ENCODE data around the gene HIP1R. TPM values are rescaled to one million over a fixed set of nuclear protein-coding genes. Genes with fewer than 3 reads are reported as not detected.

The HIP1R gene
- total and polyA plus RNA-seq, 2 experiments from 2014 or later, result 8.0 to 22.1 TPM

- Histone ChIP-seq H3K27me3 (ENCODE audit: insufficient read depth) (no peaks in the 10 kb centered on the region), H3K9me2 (ENCODE audit: insufficient read depth) (no peaks in the 10 kb centered on the region), H2AFZ (no peak overlapping the region), H3K4me1 (ENCODE audit: insufficient read depth) (no peaks in the 10 kb centered on the region), H3K27ac (ENCODE audit: low read depth) (no peak overlapping the region), H3K4me3 (no peak overlapping the region), H4K20me1 (replicated peaks; ENCODE audit: insufficient read depth) (peaks cover 6% of the 10 kb centered on the region; the same call in 1 of the 2 replicates), H3K79me2 (replicated peaks; ENCODE audit: insufficient read depth) (no peaks in the 10 kb centered on the region), H3K4me2 (no peak overlapping the region), H3K36me3 (ENCODE audit: insufficient read depth) (no peaks in the 10 kb centered on the region), H3F3A (replicated peaks; ENCODE audit: low read depth) (no peaks in the 10 kb centered on the region)
- H3K4me1 Mint-ChIP-seq, result no peaks in the 10 kb centered on the region; the same call in 2 of the 3 replicates
- no peak for DNase-seq (ENCODE audit: low spot score)
- no peaks in the 10 kb centered on the region for H3K9me3 Mint-ChIP-seq
- H3K27me3 Mint-ChIP-seq (ENCODE audit: insufficient read depth, low read depth, poor library complexity), result peaks cover 8% of the 10 kb centered on the region
- ATAC-seq, result no peak; the same call in 2 of the 3 replicates
- H3K27ac Mint-ChIP-seq, result no peak overlapping the region
- no peaks in the 10 kb centered on the region; the same call in 2 of the 3 replicates for H3K36me3 Mint-ChIP-seq (ENCODE audit: low read depth)
- H3K4me3 Mint-ChIP-seq, result no peak overlapping the region
- TF ChIP-seq CREB1 (CRISPR knock-in tag; IDR thresholded peaks at IDR 0.05; ENCODE audit: low read depth), result no peak
- no peak for TF ChIP-seq ZNF114 (CRISPR knock-in tag; IDR thresholded peaks at IDR 0.05)
- TF ChIP-seq EZH2 (IDR thresholded peaks at IDR 0.05; ENCODE audit: low read depth, unreplicated experiment), result no peak
- no peak for TF ChIP-seq ETS1 (IDR thresholded peaks at IDR 0.05)
- no peak for TF ChIP-seq STAT1 (IDR thresholded peaks at IDR 0.05; ENCODE audit: unreplicated experiment)
- TF ChIP-seq CTCF (conservative IDR thresholded peaks at IDR 0.05; ENCODE audit: low read depth in 2 of 2), result no peak
- TF ChIP-seq POLR2AphosphoS5 (IDR thresholded peaks at IDR 0.05; ENCODE audit: low read depth), result no peak
- no peak for TF ChIP-seq JUNB (IDR thresholded peaks at IDR 0.05; ENCODE audit: unreplicated experiment)
- no peak for TF ChIP-seq NANOG (IDR thresholded peaks at IDR 0.05; ENCODE audit: borderline replicate concordance)
- TF ChIP-seq ZNF462 (CRISPR knock-in tag; IDR thresholded peaks at IDR 0.05), result no peak
- TF ChIP-seq ZNF331 (CRISPR knock-in tag; IDR thresholded peaks at IDR 0.05; ENCODE audit: low read depth), result no peak
- no peak for TF ChIP-seq EZH2phosphoT487 (IDR thresholded peaks at IDR 0.05; ENCODE audit: unreplicated experiment)
- TF ChIP-seq REST (IDR thresholded peaks at IDR 0.05; ENCODE audit: unreplicated experiment), result no peak
Observed at GRCh38 chr12:122859303-122860039, 24.2 kb downstream of the HIP1R start.

Measured in GM23338 (cell line).